HEK293 (cell line): ENCODE results near the gene PEX14.

Experiments used
- REST ChIP-seq: fragments of 450-650 bp; formaldehyde crosslinking; IDR thresholded peaks from 2 replicates; pipeline ENCODE4 v1.5.1; 2016; ENCODE audit warnings: missing biosample characterization, missing genetic modification characterization
- ZNF121 ChIP-seq: fragments of 450-650 bp; formaldehyde crosslinking; IDR thresholded peaks from 2 replicates; pipeline ENCODE4 v1.5.1; 2016; ENCODE audit warnings: missing biosample characterization, missing genetic modification characterization
- ZNF24 ChIP-seq: fragments of 450-650 bp; formaldehyde crosslinking; IDR thresholded peaks from 2 replicates; pipeline ENCODE4 v1.5.1; 2016; ENCODE audit warnings: missing biosample characterization, missing genetic modification characterization
- ZNF341 ChIP-seq: fragments of 450-650 bp; formaldehyde crosslinking; IDR thresholded peaks from 2 replicates; pipeline ENCODE4; 2016; ENCODE audit warnings: low read depth, missing biosample characterization, missing genetic modification characterization
- ZNF423 ChIP-seq: fragments of 450-650 bp; formaldehyde crosslinking; IDR thresholded peaks from 2 replicates; pipeline ENCODE4 v1.5.1; 2016; ENCODE audit warnings: missing biosample characterization, missing genetic modification characterization
- ZNF433 ChIP-seq: fragments of 450-650 bp; formaldehyde crosslinking; IDR thresholded peaks from 2 replicates; pipeline ENCODE4 v1.5.1; 2016; ENCODE audit warnings: missing biosample characterization, missing genetic modification characterization, low read depth
- TF ChIP-seq, protein P1 (sequence below): fragments of 450-650 bp; formaldehyde crosslinking; IDR thresholded peaks from 2 replicates; pipeline ENCODE4 v1.5.1; 2016; ENCODE audit warnings: missing biosample characterization, missing genetic modification characterization
- TF ChIP-seq, protein P2 (sequence below): fragments of 450-650 bp; formaldehyde crosslinking; IDR thresholded peaks from 2 replicates; pipeline ENCODE4 v1.5.1; 2016; ENCODE audit warnings: missing biosample characterization, missing genetic modification characterization

DNA sequence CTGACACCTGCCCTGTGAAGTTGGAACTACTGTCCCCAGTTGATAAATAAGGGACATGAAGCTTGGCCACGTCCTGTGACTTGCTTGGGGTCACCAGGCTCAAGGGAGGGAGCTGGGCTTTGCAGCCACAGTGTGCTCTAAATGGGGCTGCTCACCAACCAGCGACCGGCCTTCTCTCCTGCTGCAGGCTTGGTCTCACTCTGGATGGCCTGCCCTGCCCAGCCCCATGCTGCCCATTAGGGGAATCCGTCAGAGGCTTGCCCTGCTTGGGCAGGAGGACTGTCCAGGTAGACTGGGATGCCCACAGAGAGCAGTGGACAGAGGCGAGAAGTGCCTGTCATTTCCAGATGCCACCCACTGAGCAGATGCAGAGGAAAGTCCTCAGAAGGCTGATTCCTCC, 45.8 kb upstream of the PEX14 start:
- TF ChIP-seq ZNF423 (tag by site-specific recombination), result no peak
- TF ChIP-seq, protein P1, sequence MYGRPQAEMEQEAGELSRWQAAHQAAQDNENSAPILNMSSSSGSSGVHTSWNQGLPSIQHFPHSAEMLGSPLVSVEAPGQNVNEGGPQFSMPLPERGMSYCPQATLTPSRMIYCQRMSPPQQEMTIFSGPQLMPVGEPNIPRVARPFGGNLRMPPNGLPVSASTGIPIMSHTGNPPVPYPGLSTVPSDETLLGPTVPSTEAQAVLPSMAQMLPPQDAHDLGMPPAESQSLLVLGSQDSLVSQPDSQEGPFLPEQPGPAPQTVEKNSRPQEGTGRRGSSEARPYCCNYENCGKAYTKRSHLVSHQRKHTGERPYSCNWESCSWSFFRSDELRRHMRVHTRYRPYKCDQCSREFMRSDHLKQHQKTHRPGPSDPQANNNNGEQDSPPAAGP, result no peak
- TF ChIP-seq, protein P2, sequence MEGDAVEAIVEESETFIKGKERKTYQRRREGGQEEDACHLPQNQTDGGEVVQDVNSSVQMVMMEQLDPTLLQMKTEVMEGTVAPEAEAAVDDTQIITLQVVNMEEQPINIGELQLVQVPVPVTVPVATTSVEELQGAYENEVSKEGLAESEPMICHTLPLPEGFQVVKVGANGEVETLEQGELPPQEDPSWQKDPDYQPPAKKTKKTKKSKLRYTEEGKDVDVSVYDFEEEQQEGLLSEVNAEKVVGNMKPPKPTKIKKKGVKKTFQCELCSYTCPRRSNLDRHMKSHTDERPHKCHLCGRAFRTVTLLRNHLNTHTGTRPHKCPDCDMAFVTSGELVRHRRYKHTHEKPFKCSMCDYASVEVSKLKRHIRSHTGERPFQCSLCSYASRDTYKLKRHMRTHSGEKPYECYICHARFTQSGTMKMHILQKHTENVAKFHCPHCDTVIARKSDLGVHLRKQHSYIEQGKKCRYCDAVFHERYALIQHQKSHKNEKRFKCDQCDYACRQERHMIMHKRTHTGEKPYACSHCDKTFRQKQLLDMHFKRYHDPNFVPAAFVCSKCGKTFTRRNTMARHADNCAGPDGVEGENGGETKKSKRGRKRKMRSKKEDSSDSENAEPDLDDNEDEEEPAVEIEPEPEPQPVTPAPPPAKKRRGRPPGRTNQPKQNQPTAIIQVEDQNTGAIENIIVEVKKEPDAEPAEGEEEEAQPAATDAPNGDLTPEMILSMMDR, result no peak
- TF ChIP-seq ZNF341 (tag by site-specific recombination), result no peak
- no peak for TF ChIP-seq ZNF121 (tag by site-specific recombination)
- no peak for TF ChIP-seq ZNF24 (tag by site-specific recombination)
- no peak for TF ChIP-seq REST (tag by site-specific recombination)
- no peak for TF ChIP-seq ZNF433 (tag by site-specific recombination)
